RKO (cell line): ENCODE results near the gene DHRS12.

Experiments used
- DNase-seq: peaks from one replicate; pipeline ENCODE4 v3.0.0-alpha.2; 2016; ENCODE audit warnings: low spot score

The DHRS12 gene

DNA sequence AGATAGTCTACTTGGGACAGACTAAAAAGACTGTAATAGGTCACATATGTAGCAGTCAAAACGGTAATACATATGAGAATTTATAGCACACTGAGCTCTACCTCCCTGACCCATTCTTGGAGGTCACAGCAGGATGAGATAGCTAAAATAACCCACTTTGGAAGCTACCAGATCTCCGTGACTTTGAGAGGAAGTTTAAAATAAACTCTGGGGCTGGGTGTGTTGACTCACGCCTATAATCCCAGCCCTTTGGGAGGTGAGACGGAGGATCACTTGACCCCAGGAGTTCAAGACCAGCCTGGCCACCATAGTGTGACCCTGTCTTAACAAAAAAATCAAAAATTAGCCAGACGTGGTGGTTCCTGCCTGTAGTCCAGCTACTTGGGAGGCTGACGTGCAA lies 45.3 kb downstream of the DHRS12 start:
- DNase-seq = no peak

DNA sequence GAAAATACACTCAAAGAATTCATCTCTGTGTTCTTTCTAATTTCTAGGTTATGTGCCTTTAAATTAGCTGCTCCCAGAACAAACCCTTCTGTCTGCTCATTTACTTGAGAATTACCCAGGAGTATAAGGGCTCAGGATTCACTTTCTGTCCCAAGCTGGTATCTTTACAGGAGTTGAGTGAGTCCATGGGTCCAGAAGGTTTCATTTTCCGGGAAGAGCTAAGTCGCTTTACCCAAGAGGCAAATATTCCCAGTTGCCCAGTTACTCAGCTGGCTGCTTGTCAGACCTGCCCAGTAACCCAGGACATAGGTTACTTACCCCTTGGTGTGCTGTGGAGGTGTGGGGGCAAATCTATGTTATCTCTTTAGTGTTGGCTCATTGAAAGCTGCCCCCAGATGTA lies 47.3 kb downstream of the DHRS12 start:
- DNase-seq = no peak

DNA sequence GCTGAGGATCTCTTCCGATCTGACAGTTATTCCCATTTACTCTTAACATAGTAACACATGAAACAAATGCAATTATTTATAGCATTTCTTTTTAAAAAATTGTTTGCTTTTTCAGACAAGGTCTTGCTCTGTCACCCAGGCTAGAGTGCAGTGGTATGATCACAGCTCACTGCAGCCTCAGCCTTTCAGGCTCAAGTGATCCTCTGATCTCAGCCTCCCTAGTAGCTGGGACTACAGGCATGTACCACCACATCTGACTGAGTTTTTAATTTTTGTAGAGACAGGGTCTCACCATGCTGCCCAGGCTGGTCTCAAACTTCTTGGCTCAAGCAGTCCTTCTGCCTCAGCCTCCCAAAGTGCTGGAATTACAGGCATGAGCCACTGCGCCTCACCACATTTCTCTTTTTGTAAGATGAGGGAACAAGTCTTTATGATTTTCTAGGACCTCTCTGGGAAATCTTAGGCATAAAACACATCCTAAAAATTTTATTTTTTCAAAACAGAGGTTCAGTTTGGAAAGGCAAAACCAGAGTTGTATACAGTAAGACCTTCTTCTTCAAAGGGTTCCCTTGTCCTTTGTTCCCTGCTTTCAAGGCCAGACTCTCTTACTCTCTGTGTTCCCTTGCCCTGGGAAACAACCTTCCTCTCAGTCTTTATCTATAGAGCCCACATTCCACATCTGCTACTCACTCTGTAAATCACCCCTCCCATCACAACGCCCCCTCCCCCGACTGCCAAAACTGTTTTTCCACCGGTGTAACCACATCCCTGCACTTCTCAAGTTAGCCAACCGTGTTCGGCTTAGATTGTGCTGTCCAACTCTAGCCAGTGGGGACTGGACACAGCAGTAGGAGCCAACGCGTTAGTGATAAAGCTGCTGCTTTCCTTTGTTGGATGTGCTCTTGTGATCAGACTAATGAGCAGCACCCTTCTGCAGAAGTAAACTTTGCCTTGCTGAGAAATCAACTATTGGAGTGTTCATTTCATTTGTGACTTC lies 56.2 kb downstream of the DHRS12 start:
- DNase-seq = no peak

DNA sequence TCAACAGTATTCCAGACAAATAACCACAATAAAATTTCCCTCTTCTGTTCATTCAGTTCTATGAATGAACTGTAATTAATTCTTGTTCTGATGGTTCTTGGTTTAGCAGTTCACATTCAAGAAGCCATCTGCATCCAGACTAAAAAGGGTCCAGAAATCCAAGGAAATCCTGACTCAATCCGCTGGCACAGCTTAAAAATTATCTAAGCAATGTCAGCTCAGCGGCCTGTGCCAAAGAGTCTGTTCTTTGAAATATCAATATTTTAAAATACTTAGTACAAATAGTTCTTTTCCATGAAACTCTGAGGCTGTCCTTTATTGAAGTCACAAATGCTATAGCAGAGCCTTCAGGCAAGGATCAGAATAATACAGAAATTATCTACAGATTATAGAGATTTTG lies 57.2 kb downstream of the DHRS12 start:
- DNase-seq = no peak

DNA sequence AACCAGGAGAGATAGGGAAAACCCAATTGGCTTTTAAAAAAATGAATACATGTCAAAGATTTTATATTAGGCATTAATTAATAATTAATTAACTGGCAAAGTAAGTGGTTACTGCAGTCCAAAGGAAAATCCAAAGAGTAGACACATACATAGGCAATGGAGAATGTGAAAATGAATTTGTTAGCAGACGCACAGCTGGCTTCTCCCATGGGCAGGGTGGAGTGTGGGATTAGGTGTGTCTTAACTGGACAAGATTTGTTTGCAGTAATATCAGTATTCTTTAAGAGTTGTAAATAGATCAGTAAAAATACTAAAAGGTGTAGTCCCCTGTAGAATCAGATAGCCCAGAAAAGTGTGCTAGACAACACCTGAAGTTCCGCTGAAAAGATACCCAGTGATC lies 58.7 kb downstream of the DHRS12 start:
- DNase-seq = no peak

GRCh38 chr13:51742611-51743010 lies 61.4 kb downstream of the DHRS12 start:
- DNase-seq = no peak

DNA sequence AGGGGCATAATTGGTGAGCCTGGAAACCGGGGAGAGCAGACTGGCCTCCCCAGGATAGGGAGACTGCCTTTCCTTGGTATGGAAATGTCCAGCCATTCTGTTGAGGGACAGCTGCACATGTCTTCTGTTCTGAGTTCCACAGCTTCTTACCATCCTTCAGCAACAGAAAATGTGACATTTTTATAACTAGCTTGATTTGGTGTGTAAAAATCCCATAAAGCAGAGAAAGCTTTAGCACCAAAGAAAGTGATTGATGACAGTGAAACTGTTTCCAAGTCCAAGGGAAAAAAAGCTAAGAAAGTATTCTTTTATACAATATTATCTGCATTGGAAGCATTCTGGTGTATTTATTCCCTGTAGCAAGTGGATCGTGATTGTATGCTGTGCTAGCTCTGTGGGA lies 61.9 kb downstream of the DHRS12 start:
- no peak for DNase-seq

GRCh38 chr13:51740698-51741097 lies 63.3 kb downstream of the DHRS12 start:
- DNase-seq = no peak

DNA sequence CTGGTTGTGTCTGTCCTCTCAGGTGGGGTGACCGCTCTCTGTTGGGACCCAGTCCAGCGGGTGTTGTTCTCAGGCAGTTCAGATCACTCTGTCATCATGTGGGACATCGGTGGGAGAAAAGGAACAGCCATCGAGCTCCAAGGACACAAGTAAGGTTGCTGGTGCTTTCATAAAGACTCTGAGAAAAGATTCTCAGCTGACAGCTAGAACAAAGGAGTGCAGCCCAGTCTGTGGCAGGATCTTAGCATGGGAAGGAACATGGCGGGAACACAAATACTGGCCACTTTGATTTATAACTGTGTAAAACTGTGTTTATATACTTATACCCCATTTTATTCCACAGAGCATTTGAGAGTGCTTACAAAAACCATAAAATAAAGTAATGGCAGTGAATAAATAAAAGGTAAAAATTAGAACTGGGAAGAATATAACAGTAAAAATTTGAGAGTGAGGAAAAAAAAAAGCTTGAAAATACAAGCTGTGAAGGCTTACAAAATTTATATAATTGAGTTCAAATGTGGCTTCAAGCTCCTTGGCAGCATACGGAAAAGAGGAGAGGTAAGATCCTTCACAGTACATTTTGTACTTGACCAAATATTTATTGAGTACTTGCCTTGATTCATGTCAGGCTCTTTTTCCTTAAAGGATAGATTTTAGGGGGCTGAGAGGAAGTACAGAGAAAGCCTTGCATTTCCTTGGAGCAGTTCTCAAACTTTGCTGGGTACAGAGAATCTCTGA lies 64.8 kb downstream of the DHRS12 start:
- DNase-seq = no peak

- no peak for DNase-seq
Measured at GRCh38 chr13:51738226-51738905, 65.6 kb downstream of the DHRS12 start.

GRCh38 chr13:51737609-51738008 lies 66.4 kb downstream of the DHRS12 start:
- DNase-seq = no peak

- DNase-seq = no peak
Measured at GRCh38 chr13:51734786-51735185, 69.2 kb downstream of the DHRS12 start.

- DNase-seq = no peak
Measured at GRCh38 chr13:51733374-51734298, 70.3 kb downstream of the DHRS12 start.

DNA sequence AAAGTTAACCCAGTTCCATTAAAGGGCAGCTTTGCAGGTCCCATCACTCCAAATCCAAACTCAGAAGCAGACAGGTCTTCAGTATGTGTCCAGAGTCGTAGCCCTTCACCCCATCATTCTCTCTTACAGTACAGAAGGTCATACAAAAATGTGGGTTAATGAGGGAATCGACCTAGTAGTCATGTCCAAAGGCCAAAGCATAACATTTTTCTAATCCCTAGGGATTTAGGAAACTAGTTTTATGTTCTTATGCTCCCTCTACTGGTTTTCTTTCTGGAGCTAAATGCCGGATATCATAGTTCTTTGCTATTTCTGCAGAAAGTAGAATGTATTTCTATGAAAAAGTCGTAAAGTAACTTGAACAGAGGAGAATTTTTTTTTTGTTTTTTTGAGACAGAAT lies 72.2 kb downstream of the DHRS12 start:
- DNase-seq = no peak

DNA sequence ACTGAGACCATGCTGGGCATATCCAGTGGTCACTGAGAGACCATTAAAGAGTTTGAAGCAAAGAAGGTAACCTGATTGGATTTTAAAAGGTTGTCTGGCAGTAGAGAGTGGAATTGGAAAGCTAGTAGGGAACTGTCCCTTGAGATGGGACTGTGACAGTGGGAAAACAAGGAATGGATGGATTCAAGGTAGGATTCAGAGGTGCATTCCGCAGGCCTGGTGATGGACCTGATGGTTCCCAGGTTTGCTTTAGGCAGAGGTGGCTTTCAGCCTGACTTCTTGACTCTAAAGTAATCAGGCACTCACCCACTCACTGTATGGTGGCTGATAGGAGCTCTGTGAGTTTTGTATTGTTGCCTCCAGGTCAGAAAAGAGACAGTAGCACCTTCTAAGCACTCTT lies 73.0 kb downstream of the DHRS12 start:
- DNase-seq = no peak

- DNase-seq = peak; percentile 35
Measured at GRCh38 chr13:51729866-51730553, 74.0 kb downstream of the DHRS12 start.

DNA sequence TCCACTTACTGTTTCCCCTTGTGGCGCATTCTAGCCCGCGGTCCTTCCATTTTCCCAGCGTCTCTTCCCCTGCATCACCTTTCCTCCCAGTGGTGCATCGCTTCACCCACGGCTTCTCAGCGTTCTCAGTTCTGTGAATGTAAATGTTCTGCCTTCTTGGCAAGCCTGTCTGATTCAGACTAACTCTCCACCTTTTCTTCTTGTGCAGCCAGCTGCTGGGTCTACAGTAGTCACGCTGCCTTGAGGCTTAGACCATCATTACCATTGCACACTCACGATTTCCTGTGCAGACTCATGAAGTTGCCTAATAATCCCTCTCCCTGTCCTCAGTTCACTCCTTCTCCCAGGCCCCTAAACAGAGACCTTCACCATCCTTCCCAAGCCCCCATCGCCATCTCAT lies 75.0 kb downstream of the DHRS12 start:
- DNase-seq = no peak

- no peak for DNase-seq
Measured at GRCh38 chr13:51728275-51728673, 75.7 kb downstream of the DHRS12 start.

DNA sequence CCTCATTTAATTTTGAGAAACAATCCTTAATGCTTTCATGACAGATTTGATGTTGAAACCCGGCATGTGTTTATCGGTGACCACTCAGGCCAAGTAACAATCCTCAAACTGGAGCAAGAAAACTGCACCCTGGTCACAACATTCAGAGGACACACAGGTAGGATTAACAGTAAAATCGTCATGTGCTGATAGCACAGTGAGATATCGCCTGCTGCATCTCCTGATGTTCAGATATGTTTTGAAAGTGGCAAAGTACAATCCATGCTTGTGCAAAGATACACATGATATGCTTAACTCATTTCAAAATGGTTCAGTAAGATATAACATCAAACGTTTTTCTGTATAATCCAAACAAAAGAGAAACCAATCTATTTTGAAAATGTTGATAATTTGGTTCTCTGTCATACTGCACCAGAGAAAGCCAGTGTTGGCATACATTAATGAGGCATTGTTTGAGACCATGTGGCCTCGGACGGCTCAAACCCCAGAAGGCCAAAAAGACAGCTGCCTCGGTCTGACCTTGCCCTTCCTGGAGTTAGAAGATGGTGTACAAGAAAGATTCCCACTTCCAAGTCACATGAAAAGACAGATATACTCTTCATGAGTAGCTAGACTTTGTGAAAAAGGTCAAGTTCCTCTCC lies 76.2 kb downstream of the DHRS12 start:
- DNase-seq = no peak

DNA sequence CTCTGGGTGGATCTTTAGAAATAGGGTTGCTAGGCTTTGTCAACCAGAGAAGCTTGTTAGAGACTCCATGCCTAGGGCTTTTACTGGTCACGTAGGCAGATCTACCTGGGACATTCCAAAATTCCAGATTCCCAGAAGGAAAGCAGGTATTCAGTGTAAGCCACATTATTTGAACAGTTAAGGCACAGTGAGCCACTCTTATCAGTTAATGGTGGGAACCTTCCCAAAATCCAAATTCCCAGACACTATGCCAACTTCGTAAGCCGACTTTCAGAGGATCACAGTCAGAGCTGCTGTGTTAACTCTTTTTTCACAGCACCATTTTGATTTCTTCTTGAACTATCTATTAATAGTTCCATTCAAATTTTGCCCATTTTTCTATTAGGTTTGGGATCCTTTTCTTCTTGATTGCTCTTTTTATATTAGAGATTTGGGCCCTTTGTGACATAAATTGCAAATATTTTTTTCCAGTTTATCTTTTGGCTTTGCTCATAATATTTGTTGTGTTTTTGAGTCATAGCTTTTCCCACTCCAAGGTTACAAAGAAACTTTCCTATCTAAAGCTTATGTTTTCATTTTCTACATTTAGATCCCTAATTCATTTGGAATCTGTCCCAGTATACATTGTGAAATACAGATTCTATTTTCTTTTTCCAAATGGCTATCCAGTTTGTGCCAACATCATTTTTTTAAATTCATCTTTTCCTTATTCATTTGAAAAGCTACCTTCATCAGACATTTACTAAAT lies 77.3 kb downstream of the DHRS12 start:
- no peak for DNase-seq
